ENCODE results near the gene NARS2.

The NARS2 gene

GRCh38 chr11:78417175-78417887 lies 157.3 kb downstream of the NARS2 start, which contains the start of gene GAB2:
GAB2 (minus strand) TSS chr11:78417820; CDS start chr11:78417720, 100 bp downstream.
- in situ Hi-C loops (cut with MboI; ENCODE audit: low sequenced_read_pairs): no loop called here

- in situ Hi-C loops (cut with MboI; ENCODE audit: low sequenced_read_pairs): no loop called here
These were observed 158.1 kb downstream of the NARS2 start for GRCh38 chr11:78416285-78417174.

- in situ Hi-C loops (cut with MboI; ENCODE audit: low sequenced_read_pairs): no loop called here
These were observed 159.3 kb downstream of the NARS2 start for GRCh38 chr11:78415338-78415737.

- in situ Hi-C loops (cut with MboI; ENCODE audit: low sequenced_read_pairs): no loop called here
These were observed 160.2 kb downstream of the NARS2 start for GRCh38 chr11:78414321-78415051.

- in situ Hi-C loops (cut with MboI; ENCODE audit: low sequenced_read_pairs): no loop called here
These were observed 166.0 kb downstream of the NARS2 start for GRCh38 chr11:78408619-78409018.

- in situ Hi-C loops (cut with MboI; ENCODE audit: low sequenced_read_pairs): no loop called here
These were observed 168.0 kb downstream of the NARS2 start for GRCh38 chr11:78406568-78407196.

GRCh38 chr11:78405805-78406204 lies 168.9 kb downstream of the NARS2 start:
- in situ Hi-C loops (cut with MboI; ENCODE audit: low sequenced_read_pairs): no loop called here

GRCh38 chr11:78403781-78404180 lies 170.9 kb downstream of the NARS2 start:
- in situ Hi-C loops (cut with MboI; ENCODE audit: low sequenced_read_pairs): no loop called here

GRCh38 chr11:78402847-78403246 lies 171.8 kb downstream of the NARS2 start:
- in situ Hi-C loops (cut with MboI; ENCODE audit: low sequenced_read_pairs): no loop called here

- in situ Hi-C loops (cut with MboI; ENCODE audit: low sequenced_read_pairs): no loop called here
These were observed 174.0 kb downstream of the NARS2 start for GRCh38 chr11:78400702-78401101.

GRCh38 chr11:78400116-78400515 lies 174.5 kb downstream of the NARS2 start:
- in situ Hi-C loops (cut with MboI; ENCODE audit: low sequenced_read_pairs): no loop called here

GRCh38 chr11:78399136-78399535 lies 175.5 kb downstream of the NARS2 start:
- in situ Hi-C loops (cut with MboI; ENCODE audit: low sequenced_read_pairs): no loop called here

GRCh38 chr11:78398715-78399114 lies 175.9 kb downstream of the NARS2 start:
- in situ Hi-C loops (cut with MboI; ENCODE audit: low sequenced_read_pairs): no loop called here

- in situ Hi-C loops (cut with MboI; ENCODE audit: low sequenced_read_pairs): no loop called here
These were observed 177.3 kb downstream of the NARS2 start for GRCh38 chr11:78397398-78397797.

- in situ Hi-C loops (cut with MboI; ENCODE audit: low sequenced_read_pairs): no loop called here
These were observed 179.1 kb downstream of the NARS2 start for GRCh38 chr11:78395597-78395996.

- in situ Hi-C loops (cut with MboI; ENCODE audit: low sequenced_read_pairs): no loop called here
These were observed 181.8 kb downstream of the NARS2 start for GRCh38 chr11:78392854-78393253.

GRCh38 chr11:78391424-78391823 lies 183.2 kb downstream of the NARS2 start:
- in situ Hi-C loops (cut with MboI; ENCODE audit: low sequenced_read_pairs): no loop called here

- in situ Hi-C loops (cut with MboI; ENCODE audit: low sequenced_read_pairs): no loop called here
These were observed 183.9 kb downstream of the NARS2 start for GRCh38 chr11:78390809-78391208.

- in situ Hi-C loops (cut with MboI; ENCODE audit: low sequenced_read_pairs): no loop called here
These were observed 188.3 kb downstream of the NARS2 start for GRCh38 chr11:78386215-78386941.

All from hTERT RPE-1 (cell line).